Measurements from ENCODE around the gene GMPR.
"Not testable (repeated sequence)": the region's sequence is repeated elsewhere in the genome, so short reads cannot be mapped to it uniquely, and the experiment has no call there.

GMPR gene

GRCh38 chr6:16244869-16245451 lies 6.6 kb downstream of the GMPR start:
- no peak for DNase-seq (ENCODE audit: low read depth in 2 of 2, low spot score in 1 of 2)

GRCh38 chr6:16248271-16248853 lies 10.0 kb downstream of the GMPR start:
- no peak for DNase-seq (ENCODE audit: low read depth in 2 of 2, low spot score in 1 of 2)

DNA sequence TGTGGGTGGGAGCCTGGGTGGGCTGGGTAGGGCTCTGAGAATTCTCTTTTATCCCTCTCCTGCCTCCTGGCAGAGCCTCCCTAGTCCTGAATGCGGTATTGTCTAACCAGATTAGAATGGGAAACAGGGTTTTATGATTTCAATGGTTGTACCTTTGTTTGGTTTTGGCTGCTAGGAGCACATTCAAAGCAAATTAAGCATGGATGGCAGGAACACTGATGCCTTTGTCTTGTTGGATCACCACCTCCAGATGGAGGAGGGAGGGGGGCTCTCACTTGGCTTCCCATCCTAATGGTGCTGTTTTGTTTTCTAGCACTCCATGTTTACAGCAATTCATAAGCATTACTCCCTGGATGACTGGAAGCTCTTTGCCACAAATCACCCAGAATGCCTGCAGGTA lies 11.6 kb downstream of the GMPR start:
- no peak for DNase-seq (ENCODE audit: low read depth in 2 of 2, low spot score in 1 of 2)

GRCh38 chr6:16251706-16252105 lies 13.3 kb downstream of the GMPR start:
- no peak for DNase-seq (ENCODE audit: low read depth in 2 of 2, low spot score in 1 of 2)

- DNase-seq (ENCODE audit: low read depth in 2 of 2, low spot score in 1 of 2), result no peak
These were observed 14.4 kb downstream of the GMPR start for GRCh38 chr6:16252686-16253299.

- no peak for DNase-seq (ENCODE audit: low read depth in 2 of 2, low spot score in 1 of 2)
These were observed 15.2 kb downstream of the GMPR start for GRCh38 chr6:16253399-16254144.

GRCh38 chr6:16254535-16254934 lies 16.1 kb downstream of the GMPR start:
- no peak for DNase-seq (ENCODE audit: low read depth in 2 of 2, low spot score in 1 of 2)

DNA sequence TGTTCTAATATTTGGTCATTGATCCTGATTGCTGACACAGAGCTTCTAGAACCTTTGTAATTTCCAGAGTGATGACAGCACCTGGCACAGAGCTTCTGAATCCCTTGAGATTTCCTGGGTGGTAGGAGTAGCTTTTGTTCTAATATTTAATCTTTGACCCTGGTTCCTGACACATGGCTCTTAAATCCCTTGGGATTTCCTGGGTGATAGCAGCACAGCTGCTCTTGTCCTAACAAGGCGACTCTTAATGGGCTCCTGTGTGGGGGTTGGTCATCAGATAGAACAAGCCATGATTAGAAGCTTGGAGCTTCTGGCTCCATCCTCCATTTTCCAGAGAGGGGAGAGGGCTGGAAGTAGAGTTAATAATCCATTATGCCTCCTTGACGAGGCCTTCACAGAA lies 18.4 kb downstream of the GMPR start:
- no peak for DNase-seq (ENCODE audit: low read depth in 2 of 2, low spot score in 1 of 2)

DNA sequence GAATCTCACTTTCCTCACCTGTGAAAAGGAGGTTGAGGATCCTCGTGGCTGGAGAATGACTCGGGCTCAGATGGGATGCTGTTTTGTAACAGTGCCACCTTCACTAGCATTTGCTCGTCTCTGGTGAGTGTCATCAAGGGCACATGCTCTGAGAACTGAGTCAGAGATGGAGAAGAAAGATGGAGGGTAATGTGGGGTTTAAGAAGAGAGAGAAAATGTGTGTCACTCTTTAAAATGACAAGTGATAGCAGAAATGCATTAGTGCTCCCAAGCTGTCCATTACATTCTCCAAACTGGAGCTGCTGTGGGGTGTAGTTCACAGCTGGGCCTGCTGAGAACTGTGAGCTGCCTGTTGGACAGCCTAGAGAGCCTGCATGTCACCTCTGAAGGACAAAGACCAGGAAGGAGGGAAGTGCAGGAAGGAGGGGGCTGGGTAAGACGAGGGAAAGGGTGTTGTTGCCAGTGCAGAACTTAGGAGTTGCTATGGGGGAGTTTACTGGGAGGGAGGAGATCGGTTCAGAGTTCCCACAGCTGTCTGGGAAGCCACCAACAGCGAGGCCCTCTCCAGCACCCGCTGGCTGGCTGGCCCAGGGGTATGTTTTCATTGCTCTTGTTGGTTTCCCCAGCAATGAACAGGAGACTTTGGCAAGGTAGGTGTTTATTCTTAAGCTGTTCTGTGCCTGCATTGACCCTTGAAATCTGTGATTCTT lies 19.8 kb downstream of the GMPR start:
- DNase-seq (ENCODE audit: low read depth in 2 of 2, low spot score in 1 of 2), result no peak

DNA sequence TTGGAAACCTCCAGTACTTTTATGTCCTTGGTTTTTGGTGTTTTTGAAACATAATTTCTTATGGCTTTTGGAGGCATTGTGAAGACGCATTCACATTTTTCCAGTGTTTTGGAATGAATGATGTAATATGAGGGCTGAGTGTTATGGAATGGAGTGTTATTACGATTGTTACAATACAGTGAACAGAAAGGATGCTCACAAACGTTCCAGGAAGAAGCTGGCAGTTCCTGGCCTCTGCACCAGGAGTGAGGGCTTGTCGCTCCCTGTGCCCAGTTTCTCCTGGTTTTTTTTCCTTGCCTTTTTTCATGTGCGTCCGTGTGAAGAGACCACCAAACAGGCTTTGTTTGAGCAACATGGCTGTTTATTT lies 20.3 kb downstream of the GMPR start:
- DNase-seq (ENCODE audit: low read depth in 2 of 2, low spot score in 1 of 2), result no peak

DNA sequence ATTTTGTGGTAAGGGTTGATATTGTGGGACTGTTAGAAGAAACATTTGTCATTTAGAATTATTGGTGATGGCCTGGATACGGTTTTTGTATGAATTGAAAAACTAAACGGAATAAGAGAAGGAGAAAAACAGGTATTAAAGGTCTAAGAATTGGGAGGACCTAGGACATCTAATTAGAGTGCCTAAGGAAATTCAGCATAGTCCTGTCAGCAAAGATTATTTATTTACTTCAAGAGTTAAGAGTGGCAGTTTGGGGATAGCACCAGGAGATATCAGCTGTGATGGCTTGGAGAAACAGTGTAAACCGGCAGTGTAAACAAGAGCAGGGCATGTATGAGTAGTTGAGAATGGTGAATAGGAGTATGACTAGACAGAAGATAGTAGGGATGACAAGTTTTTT lies 21.2 kb downstream of the GMPR start:
- DNase-seq (ENCODE audit: low read depth in 2 of 2, low spot score in 1 of 2), result not testable (repeated sequence)

DNA sequence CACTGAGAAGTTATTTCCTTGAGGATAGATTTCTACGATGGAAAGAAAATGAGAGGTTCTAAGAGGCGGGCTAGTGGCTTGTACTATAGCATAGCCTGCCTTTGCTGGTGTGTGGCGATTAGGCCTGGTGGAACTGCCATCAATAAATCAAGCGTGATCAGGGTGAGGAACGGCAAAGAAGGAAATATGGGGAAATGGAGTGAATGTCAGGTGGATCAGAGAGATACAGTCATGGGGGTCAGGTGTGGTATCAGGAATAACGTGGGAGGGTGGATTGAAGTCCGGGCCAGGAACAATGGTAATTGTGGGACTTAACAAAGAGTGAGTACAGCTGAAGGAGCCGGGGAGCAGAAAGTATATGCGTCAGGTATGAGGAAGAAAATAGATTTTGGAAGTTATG lies 22.2 kb downstream of the GMPR start:
- not testable (repeated sequence) for DNase-seq (ENCODE audit: low read depth in 2 of 2, low spot score in 1 of 2)

DNA sequence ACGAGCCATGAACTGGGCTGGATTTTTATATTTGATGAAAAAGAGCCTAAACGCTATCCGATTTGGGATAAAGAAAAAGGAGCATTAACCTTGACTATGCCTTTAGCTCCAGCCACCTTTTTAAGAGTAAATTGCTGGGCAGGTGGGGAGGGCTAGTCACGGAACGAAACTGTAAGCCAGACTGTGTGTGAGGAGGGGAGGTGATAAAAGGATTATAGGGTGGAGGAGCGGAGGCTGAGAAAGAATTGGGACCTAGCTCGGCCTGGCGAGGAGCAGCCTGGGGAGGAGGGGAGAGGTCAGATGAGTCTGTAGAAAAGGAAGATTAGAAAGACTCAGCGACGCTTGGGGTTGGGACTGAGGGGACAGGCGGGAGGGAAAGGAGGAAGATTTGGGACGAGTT lies 24.4 kb downstream of the GMPR start:
- not testable (repeated sequence) for DNase-seq (ENCODE audit: low read depth in 2 of 2, low spot score in 1 of 2)

DNA sequence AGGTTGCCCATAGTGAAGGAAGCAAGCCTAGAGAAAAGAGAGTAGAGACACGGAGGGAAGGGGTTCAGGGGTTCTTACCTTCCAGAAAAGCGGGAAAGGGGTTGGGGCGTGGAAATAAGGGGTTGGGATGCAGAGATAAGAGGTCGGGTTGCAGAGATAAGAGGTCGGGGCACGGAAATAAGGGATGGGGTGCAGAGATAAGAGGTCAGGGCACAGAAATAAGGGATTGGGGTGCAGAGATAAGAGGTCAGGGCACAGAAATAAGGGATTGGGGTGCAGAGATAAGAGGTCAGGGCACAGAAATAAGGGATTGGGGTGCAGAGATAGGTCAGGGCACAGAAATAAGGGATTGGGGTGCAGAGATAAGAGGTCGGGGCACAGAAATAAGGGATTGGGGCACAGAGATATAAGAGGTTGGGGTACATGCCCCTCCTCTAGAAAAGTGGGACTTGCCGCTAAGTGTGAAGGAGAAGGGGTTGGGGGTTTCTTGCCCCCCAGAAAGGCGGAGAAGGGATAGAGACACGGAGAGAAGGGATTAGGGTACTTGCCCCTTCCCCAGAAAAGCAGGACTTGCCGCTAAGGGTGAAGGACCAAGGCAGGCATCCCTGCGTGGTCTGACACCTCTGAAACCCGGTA lies 25.2 kb downstream of the GMPR start:
- DNase-seq (ENCODE audit: low read depth in 2 of 2, low spot score in 1 of 2), result not testable (repeated sequence)

GRCh38 chr6:16264785-16265184 lies 26.4 kb downstream of the GMPR start:
- no peak for DNase-seq (ENCODE audit: low read depth in 2 of 2, low spot score in 1 of 2)

DNA sequence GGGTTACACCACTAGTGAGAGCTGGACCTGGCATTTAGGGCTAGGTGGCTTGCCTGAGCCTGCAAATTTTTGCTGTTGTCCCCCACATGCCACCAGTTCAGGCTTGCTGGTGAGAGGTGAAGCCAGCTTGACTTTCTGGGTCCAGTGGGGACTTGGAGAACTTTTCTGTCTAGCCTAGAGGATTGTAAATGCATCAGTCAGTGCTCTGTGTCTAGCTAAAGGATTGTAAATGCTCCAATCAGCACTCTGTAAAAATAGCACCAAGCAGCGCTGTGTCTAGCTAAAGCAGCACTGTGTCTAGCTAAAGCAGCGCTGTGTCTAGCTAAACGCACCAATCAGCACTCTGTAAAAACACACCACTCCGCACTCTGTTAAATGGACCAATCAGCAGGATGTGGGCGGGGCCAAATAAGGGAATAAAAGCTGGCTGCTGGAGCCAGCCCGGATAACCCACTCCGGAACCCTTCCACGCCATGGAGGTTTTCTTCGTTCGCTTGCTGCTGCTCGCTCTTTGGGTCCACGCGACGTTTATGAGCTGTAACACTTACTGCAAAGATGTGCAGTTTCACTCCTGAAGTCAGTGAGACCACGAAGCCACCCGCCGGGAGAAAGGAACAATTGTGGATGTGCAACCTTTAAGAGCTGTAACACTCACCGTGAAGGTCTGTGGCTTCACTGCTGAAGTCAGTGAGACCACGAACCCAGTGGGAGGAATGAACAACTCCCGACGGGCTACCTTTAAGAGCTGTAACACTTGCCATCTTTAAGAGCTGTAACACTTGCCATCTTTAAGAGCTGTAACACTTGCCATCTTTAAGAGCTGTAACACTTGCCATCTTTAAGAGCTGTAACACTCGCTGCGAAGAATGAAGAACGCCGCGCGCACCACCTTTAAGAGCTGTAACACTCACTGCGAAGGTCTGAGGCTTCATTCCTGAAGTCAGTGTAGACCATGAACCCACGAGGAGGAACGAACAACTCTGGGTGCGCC lies 27.3 kb downstream of the GMPR start:
- DNase-seq (ENCODE audit: low read depth in 2 of 2, low spot score in 1 of 2), result no peak

DNA sequence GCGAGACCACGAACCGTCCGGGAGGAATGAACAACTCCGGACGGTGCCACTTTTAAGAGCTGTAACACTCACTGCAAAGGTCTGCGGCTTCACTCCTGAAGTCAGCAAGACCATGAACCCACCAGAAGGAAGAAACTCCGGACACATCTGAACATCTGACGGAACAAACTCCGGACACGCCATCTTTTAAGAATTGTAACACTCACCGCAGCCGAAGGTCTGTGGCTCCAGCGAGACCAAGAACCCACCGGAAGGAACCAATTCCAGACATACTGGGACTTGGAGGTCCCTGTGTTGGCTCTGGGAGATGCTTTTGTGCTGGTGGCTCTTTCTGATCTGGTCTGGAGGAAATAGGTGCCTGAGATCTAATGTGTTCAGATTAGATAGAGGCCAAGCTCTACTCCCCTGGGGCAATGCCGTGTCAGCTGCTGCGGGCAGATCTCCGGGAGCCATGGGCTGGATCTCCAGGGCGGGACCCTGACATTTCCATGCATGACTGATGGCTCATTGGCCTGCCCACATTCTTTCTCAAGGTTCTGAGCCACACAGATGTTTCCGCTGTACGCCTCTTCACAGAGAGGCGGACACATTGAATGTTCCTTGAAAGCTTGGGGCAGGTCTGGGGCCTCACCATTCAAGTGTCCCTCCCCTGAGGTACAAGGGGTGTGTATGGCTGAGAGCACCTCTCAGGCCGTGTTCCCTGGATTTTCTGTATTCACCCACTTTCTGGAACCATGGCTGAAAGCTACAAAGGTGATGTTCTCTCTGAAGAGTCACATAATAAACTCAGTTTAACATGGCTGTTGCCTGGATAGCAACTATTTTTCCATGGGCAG lies 29.3 kb downstream of the GMPR start:
- no peak for DNase-seq (ENCODE audit: low read depth in 2 of 2, low spot score in 1 of 2)

GRCh38 chr6:16269442-16270070 lies 31.2 kb downstream of the GMPR start:
- not testable (repeated sequence) for DNase-seq (ENCODE audit: low read depth in 2 of 2, low spot score in 1 of 2)

Measured in stimulated activated CD8-positive, alpha-beta memory T cell treated with anti-CD3 and anti-CD28 coated beads, Interleukin-4, amount 100 ng/mL, for 4 hours (primary cell).